ENCODE results near the gene SARM1.
"Not testable (repeated sequence)": the region's sequence is repeated elsewhere in the genome, so short reads cannot be mapped to it uniquely, and the experiment has no call there.

Gene SARM1

DNA sequence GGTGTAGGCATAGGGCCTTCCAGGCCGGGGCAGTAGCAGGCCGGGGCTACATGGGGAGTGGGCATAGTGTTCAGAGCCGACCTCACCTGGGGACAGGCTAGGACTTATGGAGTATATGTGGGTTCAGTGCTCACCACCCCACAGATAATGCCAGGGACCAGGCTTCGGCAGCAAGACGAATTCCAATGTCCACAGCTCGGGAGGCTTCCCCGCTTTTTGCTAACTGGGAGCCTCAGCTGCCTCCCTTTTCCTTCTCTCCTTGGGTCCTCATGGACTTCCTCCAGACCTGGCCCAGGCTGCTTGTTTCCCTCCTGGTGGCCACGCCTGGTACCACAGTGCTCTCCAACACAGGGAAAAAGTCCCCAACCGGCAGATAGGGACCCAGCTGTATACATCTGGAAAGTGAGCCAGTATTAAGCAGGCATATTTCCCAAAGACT, 54.6 kb downstream of the SARM1 start:
- no peak for DNase-seq (ENCODE audit: low read depth)

DNA sequence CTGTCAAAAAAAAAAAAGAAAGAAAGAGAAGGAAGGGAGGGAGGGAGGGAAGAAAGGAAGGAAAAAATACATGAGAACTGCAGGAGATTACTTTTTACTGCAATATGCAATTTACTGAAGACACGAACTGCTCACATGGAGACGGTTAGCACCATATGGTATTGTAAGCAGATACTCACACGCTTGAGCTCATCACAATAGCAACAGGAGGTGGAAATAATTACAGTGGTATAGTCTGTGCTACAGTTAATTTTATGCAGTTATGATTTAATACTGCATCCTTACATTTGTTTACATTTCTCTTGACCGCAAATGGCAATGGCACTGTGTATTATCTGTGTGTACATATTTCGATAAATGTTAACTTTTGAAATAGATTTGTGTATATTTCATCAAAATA, 55.9 kb downstream of the SARM1 start:
- DNase-seq (ENCODE audit: low read depth) = no peak

DNA sequence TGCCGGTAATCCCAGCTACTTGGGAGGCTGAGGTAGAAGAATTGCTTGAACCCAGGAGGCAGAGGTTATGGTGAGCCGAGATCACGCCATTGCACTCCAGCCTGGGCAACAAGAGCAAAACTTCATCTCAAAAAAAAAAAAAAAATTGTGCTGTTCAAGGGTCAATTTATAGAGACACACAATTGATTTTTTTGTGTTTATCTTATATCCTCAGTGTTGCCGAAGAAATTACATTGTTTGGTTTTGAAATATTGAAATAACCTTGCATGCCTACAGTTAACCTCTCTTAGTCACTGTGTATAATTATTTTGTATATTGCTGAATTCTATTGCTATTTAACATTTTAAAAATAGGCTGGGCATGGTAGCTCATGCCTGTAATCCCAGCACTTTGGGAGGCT, 56.5 kb downstream of the SARM1 start:
- DNase-seq (ENCODE audit: low read depth) = not testable (repeated sequence)

DNA sequence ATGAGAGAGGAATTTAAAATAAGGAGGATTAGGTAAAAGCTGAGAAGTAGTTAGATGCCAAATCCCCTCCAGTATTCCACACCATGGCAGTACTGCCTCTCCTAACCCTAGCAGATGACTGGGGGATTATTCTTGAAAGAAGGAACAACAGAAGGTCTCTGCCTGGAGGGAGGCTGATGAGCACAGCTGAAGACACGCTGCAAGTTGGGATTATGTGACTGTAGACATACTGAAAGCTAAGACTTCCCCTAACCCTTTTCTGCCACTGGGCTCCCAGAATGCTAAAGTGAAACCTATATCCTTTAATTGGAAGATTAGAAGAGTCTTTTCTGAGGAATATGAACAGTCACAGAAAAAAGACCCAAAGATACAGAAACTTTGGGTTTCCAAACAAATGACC, 62.2 kb downstream of the SARM1 start:
- DNase-seq (ENCODE audit: low read depth) = no peak

DNA sequence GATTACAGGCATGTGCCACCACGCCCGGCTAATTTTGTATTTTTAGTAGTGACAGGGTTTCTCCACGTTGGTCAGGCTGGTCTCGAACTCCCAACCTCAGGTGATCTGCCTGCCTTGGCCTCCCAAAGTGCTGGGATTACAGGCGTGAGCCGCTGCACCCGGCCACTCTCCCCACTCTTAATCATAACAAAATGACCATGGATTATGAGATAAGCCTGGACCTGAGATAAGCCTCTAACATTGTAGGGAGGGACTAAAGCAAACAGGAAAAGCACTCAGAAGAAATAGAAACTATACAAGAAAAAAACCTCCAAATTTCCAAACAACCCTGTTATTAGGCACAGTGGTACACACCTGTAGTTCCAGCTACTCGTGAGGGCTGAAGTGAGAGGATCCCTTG, 62.8 kb downstream of the SARM1 start:
- DNase-seq (ENCODE audit: low read depth) = not testable (repeated sequence)

DNA sequence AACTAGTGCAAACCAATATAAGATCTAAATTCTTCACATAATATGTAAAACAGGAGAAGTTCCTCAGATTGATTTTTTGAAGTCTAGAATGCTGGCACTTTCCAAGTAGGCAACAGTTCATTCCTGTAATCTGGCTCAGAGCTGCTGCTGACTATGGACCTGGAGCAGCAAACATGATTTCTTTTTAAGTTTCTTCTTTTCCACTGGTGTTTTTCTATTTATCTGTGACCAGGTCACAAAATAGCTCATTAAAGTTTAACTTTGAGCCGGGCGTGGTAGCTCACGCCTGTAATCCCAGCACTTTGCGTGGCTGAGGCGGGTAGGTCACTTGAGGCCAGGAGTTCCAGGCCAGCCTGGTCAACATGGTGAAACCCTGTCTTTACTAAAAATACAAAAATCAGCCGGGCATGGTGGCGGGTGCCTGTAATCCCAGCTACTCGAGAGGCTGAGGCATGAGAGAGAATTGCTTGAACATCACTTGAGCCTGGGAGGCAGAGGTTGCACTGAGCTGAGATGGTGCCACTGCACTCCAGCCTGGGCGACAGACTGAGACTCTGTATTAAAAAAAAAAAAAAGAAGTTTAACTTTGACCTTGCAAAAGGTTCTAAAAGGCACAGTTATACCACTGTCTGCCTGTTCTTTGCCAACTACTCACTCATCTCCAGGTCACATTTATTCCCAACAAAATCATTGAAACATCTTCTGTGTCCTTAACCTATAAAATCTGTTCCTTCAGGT, 72.6 kb downstream of the SARM1 start:
- DNase-seq (ENCODE audit: low read depth) = no peak

DNA sequence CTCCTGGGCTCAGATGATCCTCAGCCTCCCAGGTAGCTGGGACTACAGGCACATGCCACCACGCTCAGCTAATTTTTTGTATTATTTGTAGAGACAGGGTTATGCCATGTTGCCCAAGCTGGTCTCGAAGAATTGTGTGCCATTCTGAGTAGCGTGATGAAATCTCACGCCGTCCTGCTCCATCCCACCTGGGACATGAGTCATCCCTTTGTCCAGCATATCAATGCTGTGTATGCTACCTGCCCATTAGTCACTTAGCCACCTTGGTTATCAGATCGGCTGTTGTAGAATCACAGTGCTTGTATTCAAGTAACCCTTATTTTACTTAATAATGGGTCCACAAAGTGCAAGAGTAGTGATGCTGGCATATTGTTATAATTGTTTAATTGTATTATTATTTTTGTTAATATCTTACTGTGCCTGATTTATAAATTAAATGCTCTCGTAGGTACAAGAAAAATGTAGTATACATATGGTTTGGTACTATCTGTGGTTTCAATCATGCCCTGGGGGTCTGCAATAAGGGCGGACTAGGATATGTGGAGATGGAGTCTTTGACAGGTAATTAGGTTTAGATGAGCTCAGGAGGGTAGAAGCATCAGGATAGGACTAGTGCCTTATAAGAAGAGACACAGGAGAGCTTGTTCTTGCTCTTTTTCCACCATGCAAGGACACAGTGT, 75.4 kb downstream of the SARM1 start:
- DNase-seq (ENCODE audit: low read depth) = no peak

DNA sequence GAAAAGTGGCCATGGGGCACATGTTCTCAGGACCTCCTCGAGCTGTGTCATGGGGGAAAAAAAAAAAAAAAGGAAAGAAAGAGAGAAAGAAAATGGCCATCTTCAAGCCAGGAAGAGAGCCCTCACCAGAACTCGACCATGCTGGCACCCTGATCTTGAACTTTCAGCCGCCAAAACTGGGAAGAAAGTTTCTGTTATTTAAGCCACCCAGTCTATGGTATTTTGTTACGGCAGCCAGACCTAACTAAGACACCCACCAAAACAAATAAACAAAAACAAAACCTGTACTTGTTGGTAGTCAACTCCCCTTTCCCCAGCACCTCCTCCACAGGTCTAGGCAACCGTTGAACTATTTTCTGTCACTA, 75.9 kb downstream of the SARM1 start:
- no peak for DNase-seq (ENCODE audit: low read depth)

DNA sequence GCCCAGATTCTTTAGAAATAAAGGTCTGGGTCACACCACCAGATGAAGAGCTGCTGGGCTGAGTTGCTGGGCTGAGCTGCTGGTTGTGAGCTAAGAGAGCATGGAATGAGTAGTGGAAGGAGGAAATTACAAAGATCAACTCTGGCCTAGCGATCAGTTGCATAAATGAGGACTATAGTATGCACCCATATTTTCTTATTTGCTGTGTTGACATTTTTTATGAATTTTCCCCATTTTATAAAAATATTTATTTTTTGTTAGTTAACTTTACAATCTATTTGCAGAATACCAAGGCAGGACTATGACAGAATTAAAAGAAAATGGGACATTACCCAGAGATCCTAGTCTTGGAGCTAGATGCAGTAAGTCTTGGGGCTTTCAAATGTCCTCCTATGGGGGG, 78.4 kb downstream of the SARM1 start:
- no peak for DNase-seq (ENCODE audit: low read depth)
